AG04449 (cell line): ENCODE results near the gene LRRC61.
"Not testable (repeated sequence)": the region's sequence is repeated elsewhere in the genome, so short reads cannot be mapped to it uniquely, and the experiment has no call there.

Source experiments
- CTCF ChIA-PET: fragments of 350-600 bp; formaldehyde crosslinking; extraction: SDS; loops from one replicate; lab custom pipeline; 2021; ENCODE audit warnings: antibody characterized with exemption; lab: Yijun Ruan, JAX
- POLR2A ChIA-PET: fragments of 400-600, 350-600 bp; formaldehyde crosslinking; extraction: SDS; loops from one replicate; lab custom pipeline; 2020; ENCODE audit warnings: antibody characterized with exemption, inconsistent platforms; lab: Yijun Ruan, JAX
- DNase-seq: peaks from one replicate; pipeline ENCODE4 v3.0.0-alpha.2; 2010; ENCODE audit warnings: low read depth, low spot score
- H3K4me3 ChIP-seq: 2 replicates; pipeline ENCODE4 v1.5.1; 2011; ENCODE audit warnings: low read depth, mild to moderate bottlenecking, control low read depth, low read length
- CTCF ChIP-seq: IDR thresholded peaks from one replicate; pipeline ENCODE4 v1.5.1; 2011; ENCODE audit warnings: mild to moderate bottlenecking, moderate library complexity, low read length, control low read depth, inconsistent platforms; ENCODE audit not compliant: insufficient read depth; ENCODE audit errors: missing control alignments

Gene LRRC61

GRCh38 chr7:150314639-150315239, 8.4 kb upstream of the LRRC61 start:
- no peak for DNase-seq
- ChIA-PET POLR2A (no interaction called here), CTCF (interaction anchor here (0.9 kb wide), 1 partner anchor 24 kb away, joined by 3 read pairs; no protein-coding TSS in a partner anchor)
- no peak overlapping the region for H3K4me3 ChIP-seq
- TF ChIP-seq CTCF, result no peak

- H3K4me3 ChIP-seq, POLR2A ChIA-PET, DNase-seq: not testable (repeated sequence)
- CTCF ChIA-PET, result interaction anchor here (1.0 kb wide), 1 partner anchor 40 kb away, joined by 3 read pairs; no protein-coding TSS in a partner anchor
These were observed 6.2 kb upstream of the LRRC61 start for GRCh38 chr7:150316987-150317386.

GRCh38 chr7:150317748-150318444, 5.3 kb upstream of the LRRC61 start:
- no peak for DNase-seq
- ChIA-PET CTCF (interaction anchor here (1.0 kb wide), 1 partner anchor 39 kb away, joined by 3 read pairs; no protein-coding TSS in a partner anchor), POLR2A (no interaction called here)
- TF ChIP-seq CTCF, result no peak
- H3K4me3 ChIP-seq, result no peak overlapping the region

- TF ChIP-seq CTCF, result no peak
- no peak overlapping the region for H3K4me3 ChIP-seq
- CTCF ChIA-PET, result no interaction called here
- DNase-seq, result no peak
- POLR2A ChIA-PET, result interaction anchor here (0.6 kb wide), 1 partner anchor 657 kb away, joined by 3 read pairs; no protein-coding TSS in a partner anchor
These were observed 1.4 kb upstream of the LRRC61 start for GRCh38 chr7:150321788-150322113.

GRCh38 chr7:150322114-150322832, 882 bp upstream of the LRRC61 start:
- TF ChIP-seq CTCF, result no peak
- CTCF ChIA-PET, result no interaction called here
- no peak for DNase-seq
- H3K4me3 ChIP-seq, result no peak overlapping the region
- POLR2A ChIA-PET, result interaction anchor here (0.6 kb wide), 1 partner anchor 656 kb away, joined by 3 read pairs; no protein-coding TSS in a partner anchor

GRCh38 chr7:150323682-150324372, 672 bp downstream of the LRRC61 start:
- DNase-seq, result no peak
- CTCF ChIA-PET, result no interaction called here
- POLR2A ChIA-PET, result no interaction called here
- no peak overlapping the region for H3K4me3 ChIP-seq
- TF ChIP-seq CTCF, result no peak
